ENCODE data around the gene ANKS1B.

Gene ANKS1B

DNA sequence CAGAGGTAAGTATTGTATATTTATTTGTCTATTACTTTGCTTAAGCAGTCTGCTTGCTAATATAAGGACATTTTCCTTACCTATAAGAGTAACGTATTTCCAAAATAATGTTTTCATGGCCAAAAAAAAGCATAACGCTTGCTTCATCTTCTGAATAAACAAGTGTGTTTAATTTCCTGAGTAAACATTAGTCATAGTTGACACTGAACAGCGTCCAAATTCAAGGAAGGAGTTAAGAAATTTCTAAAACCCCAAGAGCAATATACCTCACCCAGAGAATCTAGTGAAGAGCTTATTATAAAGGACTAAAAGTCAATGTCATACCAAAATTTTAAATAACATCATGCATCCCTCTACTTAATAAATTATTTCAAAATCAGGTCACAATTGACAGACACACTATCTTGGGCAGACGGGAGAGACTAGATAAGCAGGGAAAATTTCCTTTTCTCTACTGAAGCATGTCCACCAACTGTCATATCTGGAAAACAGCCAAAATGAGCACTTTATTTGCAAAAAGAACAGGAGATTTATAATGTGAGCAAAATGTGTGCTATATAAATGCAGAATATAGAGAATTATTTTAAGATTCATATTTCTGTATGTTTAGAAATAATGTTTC, 25.1 kb downstream of the ANKS1B start:
- DNase-seq: no peak

DNA sequence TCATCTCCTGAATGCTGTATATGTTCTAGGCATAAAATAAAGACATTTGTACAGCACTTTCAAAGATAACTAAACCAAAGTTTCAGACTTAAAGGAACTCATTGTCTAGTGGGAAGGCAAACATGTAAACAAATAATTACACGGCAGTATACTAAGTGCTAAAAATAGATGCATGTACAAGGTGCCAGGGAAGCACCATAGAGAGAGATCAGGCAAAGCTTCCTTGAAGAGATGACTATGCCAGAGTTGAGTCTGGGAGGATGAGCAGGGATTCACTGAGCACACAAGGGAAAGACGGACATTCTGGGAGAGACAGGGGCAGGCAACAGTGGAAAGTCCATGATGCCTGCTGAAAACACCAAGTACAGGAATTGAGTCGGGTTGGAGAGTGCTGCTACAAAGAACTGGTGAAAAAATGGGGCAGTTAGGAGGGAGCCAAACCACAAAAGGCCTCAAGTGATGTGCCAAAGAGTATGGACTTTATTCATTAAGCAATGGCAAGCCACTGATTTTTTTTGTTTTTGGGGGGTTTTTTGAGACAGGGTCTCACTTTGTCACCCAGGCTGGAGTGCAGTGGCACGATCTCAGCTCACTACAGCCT, 26.8 kb downstream of the ANKS1B start:
- DNase-seq: no peak

DNA sequence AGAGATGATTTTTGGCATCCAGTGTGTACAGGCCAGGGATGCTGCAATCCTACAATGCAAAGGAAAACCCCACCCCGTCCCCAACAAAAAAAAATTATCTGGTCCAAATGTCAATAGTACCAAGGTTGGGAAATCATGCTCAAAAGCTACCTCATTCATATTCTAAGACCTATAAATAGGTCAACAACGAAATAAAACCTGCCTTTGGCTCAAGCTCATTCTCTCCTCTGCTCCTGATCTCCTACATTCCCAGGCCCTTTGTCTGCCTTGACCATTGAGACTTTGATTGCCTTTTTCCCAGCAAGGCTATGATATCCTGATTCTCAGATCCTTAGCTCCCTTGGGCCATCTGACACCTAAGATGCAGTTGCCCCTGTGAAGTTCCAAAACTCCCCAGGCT, 30.0 kb downstream of the ANKS1B start:
- DNase-seq: no peak

- DNase-seq: no peak
These were observed 36.4 kb downstream of the ANKS1B start for GRCh38 chr12:99948370-99948769.

DNA sequence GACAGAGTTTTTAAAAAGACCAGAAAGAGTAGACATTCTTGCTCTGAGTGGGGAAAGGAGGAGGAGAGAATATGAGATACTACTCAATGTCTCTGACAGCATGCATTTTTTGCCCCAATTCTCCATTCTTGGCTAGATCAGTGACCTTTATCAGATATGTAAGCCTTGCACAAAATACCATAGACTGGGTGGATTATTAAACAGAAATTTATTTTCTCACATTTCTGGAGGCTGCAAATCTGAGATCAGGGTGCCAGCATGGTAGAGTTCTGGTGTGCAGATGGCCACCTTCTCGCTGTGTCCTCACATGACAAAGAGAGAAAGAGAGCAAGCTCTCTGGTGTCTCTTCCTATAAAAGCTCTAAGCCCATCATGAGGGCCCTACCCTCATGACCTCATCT, 38.6 kb downstream of the ANKS1B start:
- DNase-seq: no peak

- no peak for DNase-seq
These were observed 49.1 kb downstream of the ANKS1B start for GRCh38 chr12:99935608-99936007.

GRCh38 chr12:99926511-99927169, 58.1 kb downstream of the ANKS1B start:
- DNase-seq: no peak

DNA sequence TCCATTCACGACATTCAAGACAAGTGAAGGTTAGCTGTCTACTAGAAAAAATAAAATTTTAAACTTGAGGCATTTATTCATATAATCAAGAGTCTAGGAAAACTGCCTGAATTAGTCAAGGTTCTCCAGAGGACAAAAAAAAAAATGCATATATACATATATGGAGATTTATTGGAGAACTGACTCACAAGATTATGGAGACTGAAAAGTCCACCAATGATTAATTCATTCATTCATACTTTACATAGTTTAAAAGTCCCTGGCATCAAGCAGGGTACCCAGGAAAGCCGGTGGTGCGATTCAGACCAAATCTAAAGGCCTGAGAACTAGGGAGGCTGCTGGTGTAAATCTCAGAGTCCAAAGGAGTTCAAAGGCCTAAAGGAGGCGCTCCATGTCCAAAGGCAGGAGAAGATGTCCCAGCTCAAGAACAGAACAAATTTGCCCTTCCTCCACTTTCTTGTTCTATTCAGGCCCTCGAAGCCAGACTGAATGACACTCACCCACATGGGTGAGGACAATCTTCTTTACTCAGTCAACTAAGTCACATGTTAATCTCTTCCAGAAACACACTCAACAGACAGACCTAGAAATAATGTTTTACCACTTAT, 64.3 kb downstream of the ANKS1B start:
- no peak for DNase-seq

GRCh38 chr12:99917711-99918402, 66.9 kb downstream of the ANKS1B start:
- DNase-seq: no peak

DNA sequence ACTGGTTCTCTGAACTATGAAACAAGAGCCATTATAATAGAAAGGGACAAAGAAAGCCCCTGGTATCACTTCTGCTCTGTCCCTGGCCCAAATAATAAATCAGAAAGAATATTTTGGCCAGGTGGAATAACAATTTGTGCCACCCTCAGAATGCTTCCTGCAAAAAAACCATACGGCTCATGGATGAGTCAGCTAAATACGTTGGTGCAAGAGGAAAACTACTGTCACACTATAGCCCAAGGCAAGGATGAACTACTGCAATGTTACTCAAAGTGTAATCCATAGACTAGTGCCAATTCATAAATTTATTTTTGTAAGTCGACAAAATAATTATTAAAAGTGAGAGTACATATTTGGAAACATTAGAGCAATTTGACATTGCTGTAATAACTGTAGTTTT, 68.2 kb downstream of the ANKS1B start:
- no peak for DNase-seq

GRCh38 chr12:99915251-99916082, 69.3 kb downstream of the ANKS1B start:
- DNase-seq: no peak

DNA sequence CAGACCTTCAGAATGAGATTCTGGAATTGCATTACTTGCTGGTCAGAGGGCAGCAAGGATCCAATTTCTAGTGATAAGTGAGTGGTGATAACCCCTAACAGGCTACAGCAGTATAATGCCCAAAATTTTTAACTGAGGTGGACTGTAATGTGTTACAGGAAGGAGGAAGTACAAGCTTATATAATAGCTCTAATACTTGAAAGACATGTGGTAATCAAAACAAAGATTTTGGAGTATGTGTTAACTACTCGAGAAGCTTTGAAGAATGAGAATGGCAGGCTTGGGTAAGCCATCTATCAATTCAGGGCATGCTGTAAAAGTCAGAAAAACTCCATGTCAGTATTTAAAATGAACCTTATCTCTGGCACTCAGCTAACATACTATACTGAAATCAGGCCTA, 70.5 kb downstream of the ANKS1B start:
- DNase-seq: no peak

GRCh38 chr12:99911967-99912366, 72.8 kb downstream of the ANKS1B start:
- no peak for DNase-seq

DNA sequence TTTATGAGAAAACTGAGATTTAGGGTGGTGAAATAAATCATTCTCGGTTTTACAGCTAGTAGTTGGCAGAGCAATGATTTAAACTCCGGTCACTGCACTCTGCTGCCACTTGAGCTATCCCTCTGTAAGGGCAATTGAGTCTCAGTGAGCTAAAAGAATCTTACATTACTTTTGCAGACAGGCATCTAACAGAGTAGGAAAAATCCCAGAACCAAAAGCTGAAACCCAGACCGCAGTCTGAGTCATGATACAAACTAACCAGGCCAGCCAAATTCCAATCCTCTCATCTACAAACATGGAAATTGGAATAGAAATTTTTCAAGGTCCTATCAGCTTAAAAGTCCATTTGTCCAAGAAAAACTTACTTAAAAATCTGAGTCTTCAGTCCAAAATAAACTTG, 73.7 kb downstream of the ANKS1B start:
- no peak for DNase-seq

DNA sequence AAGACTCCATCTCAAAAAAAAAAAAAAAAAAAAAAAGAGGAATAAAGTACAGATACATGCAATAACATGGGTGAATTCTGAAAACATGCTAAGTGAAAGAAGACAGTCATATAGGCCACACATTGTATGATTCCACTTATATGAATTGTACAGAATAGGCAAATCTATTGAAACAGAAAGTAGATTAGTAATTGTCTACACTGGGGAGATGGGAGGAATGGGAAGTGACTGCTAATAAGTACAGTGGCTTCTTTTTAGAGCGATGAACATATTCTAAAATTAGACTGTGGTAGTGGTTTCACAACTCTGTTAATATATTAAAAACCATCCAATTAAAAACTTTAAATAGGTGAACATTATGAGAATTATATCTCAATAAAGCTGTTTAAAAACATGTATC, 74.4 kb downstream of the ANKS1B start:
- no peak for DNase-seq

- DNase-seq: no peak
These were observed 77.8 kb downstream of the ANKS1B start for GRCh38 chr12:99906786-99907579.

DNA sequence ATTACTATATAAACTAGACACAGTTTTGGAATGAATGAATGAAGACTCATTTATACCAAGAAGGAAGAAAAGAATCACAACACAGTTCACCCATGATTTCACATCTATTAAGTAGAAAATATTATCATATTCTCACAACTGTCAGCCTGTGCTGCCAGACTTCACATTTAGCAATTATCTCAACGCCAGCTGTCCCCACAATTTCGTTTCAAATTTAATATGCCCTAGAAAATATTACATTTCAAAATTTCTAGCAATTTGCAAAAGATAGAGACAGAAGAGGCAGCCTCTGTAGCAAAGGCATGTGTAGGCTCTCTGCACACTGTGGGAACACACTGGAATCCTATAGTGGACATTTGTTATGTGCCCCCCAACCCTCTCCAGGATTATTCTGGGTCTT, 83.6 kb downstream of the ANKS1B start:
- DNase-seq: no peak

DNA sequence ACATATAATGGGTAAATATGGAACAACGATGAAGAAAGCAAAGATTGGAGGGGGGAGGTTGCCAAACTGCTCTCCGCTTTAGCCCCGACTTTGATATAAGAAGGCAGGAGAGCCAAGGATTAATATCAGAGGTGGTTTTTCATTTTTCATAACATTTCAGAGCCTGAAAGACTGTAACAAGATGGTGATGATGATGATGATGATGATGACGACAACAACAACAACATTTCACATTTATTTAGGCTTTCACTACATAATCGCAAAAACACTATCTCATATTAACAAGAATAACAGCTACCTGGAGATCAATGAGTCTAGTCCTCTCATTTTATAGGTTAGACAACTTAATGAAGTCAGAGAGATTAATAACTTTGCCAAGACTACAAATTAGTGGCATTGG, 86.1 kb downstream of the ANKS1B start:
- DNase-seq: no peak

GRCh38 chr12:99879439-99879838, 105.3 kb downstream of the ANKS1B start:
- no peak for DNase-seq

DNA sequence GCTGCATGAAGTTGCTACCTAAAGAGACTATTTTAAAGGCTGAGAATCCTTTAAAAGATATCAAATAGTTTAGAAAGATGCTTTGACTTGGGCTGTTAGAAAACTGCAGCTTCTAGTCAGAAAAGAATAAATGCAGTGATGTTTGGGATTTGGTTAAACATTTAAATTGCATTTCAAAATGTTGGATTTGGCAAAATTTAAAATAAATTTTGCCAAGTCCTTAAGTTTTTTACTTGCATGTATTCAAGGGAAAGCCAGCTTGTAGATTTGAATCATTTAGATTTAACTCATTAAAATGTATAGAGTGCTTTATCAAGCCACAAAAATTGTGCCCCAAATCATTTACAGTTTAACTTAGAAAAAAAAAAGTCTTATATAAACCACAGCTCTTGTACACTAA, 109.7 kb downstream of the ANKS1B start:
- DNase-seq: no peak

GRCh38 chr12:99870085-99870484, 114.7 kb downstream of the ANKS1B start:
- DNase-seq: no peak

DNA sequence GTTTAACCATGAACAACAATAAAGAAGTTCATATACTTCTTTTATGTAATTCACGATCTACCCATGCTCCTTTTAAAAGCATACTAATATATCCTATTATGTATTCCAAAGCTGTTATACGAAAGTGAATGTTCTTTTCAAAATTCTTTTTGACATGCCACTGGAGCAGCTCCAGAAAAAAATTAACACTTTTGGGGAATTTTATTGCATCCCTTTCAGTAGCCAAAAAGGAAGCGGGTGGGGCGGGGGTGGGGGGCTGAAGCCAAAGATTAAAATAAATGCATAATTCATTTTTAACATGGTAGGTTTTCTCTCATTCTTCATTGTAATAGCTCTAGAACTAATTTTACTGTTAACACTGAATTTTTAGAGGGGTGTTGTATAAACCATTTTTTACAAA, 123.0 kb downstream of the ANKS1B start:
- no peak for DNase-seq
